HG03066 (cell line): ENCODE results near the gene DNAH9.

Source experiments
- ATAC-seq: cut with Tn5 transposase; IDR thresholded peaks from one replicate; pipeline ENCODE4 v1.9.1; 2021; ENCODE audit warnings: low read depth; ENCODE audit not compliant: unreplicated experiment

DNAH9 gene

GRCh38 chr17:11598274-11599221 is at the start of gene DNAH9:
Gene DNAH9 (plus strand): TSS chr17:11598470. CDS start chr17:11598499, 29 bp downstream.
- no peak for ATAC-seq

- no peak for ATAC-seq
Observed at GRCh38 chr17:11550431-11550830, 47.8 kb upstream of the DNAH9 start.

- ATAC-seq, result no peak
Observed at GRCh38 chr17:11551442-11551841, 46.8 kb upstream of the DNAH9 start.

GRCh38 chr17:11553135-11553534 is 45.1 kb upstream of the DNAH9 start:
- ATAC-seq, result no peak

- ATAC-seq, result no peak
Observed at GRCh38 chr17:11554042-11554441, 44.2 kb upstream of the DNAH9 start.

GRCh38 chr17:11554542-11554941 is 43.7 kb upstream of the DNAH9 start:
- no peak for ATAC-seq

- ATAC-seq, result no peak
Observed at GRCh38 chr17:11555530-11555929, 42.7 kb upstream of the DNAH9 start.

- ATAC-seq, result no peak
Observed at GRCh38 chr17:11557727-11558452, 40.4 kb upstream of the DNAH9 start.

GRCh38 chr17:11558681-11559234 is 39.5 kb upstream of the DNAH9 start:
- no peak for ATAC-seq

GRCh38 chr17:11559601-11560000 is 38.7 kb upstream of the DNAH9 start:
- no peak for ATAC-seq

GRCh38 chr17:11561281-11561680 is 37.0 kb upstream of the DNAH9 start:
- ATAC-seq, result no peak

- no peak for ATAC-seq
Observed at GRCh38 chr17:11561702-11562101, 36.6 kb upstream of the DNAH9 start.

GRCh38 chr17:11564589-11565380 is 33.5 kb upstream of the DNAH9 start:
- no peak for ATAC-seq

- ATAC-seq, result no peak
Observed at GRCh38 chr17:11565591-11565990, 32.7 kb upstream of the DNAH9 start.

- ATAC-seq, result no peak
Observed at GRCh38 chr17:11578998-11579397, 19.3 kb upstream of the DNAH9 start.

- no peak for ATAC-seq
Observed at GRCh38 chr17:11580677-11581076, 17.6 kb upstream of the DNAH9 start.

- ATAC-seq, result no peak
Observed at GRCh38 chr17:11582217-11582616, 16.1 kb upstream of the DNAH9 start.

- no peak for ATAC-seq
Observed at GRCh38 chr17:11583306-11583992, 14.8 kb upstream of the DNAH9 start.

- no peak for ATAC-seq
Observed at GRCh38 chr17:11589716-11590115, 8.6 kb upstream of the DNAH9 start.

GRCh38 chr17:11601661-11602060 is 3.4 kb downstream of the DNAH9 start:
- ATAC-seq, result no peak
